SJSA1 (cell line): ENCODE data around the gene MIF. TPM values are rescaled to one million over a fixed set of nuclear protein-coding genes. Genes with fewer than 3 reads are reported as not detected.
"Not testable (repeated sequence)": the region's sequence is repeated elsewhere in the genome, so short reads cannot be mapped to it uniquely, and the experiment has no call there.

ENCODE experiments used
- DNase-seq, 2 experiments: peaks; one replicate each; pipeline ENCODE4 v3.0.0-alpha.2; 2015 to 2020; ENCODE audit warnings: low spot score in 2 of 2, low read depth in 1 of 2
- H3K27ac ChIP-seq: fragments of 250-450 bp; sonication (Bioruptor Pico); 2 replicates; pipeline ENCODE4 v1.5.1; 2020; ENCODE audit warnings: mild to moderate bottlenecking, moderate library complexity
- H3K27me3 ChIP-seq: fragments of 250-450 bp; sonication (Bioruptor Pico); replicated peaks from 2 replicates; pipeline ENCODE4 v1.5.1; 2020; ENCODE audit warnings: mild to moderate bottlenecking, moderate library complexity
- H3K36me3 ChIP-seq: fragments of 250-450 bp; sonication (Bioruptor Pico); 2 replicates; pipeline ENCODE4 v1.5.1; 2020; ENCODE audit warnings: mild to moderate bottlenecking
- H3K4me1 ChIP-seq: fragments of 250-450 bp; sonication (Bioruptor Pico); replicated peaks from 2 replicates; pipeline ENCODE4 v1.6.1; 2021; ENCODE audit warnings: mild to moderate bottlenecking
- H3K4me3 ChIP-seq: fragments of 250-450 bp; sonication (Bioruptor Pico); 2 replicates; pipeline ENCODE4 v1.5.1; 2020; ENCODE audit warnings: mild to moderate bottlenecking
- H3K9me3 ChIP-seq: fragments of 250-450 bp; sonication (Bioruptor Pico); replicated peaks from 2 replicates; pipeline ENCODE4 v1.5.1; 2020; ENCODE audit warnings: mild to moderate bottlenecking
- total RNA-seq: library from RNA; depleted of rRNA; stranded (reverse); fragments of >200 nt; shearing (Covaris generic); gene quantifications from 2 replicates; pipeline ENCODE4 v1.2.3, GENCODE V29; 2014

Gene MIF
- total RNA-seq, 1 experiment from 2014 or later, result 155 TPM

DNA sequence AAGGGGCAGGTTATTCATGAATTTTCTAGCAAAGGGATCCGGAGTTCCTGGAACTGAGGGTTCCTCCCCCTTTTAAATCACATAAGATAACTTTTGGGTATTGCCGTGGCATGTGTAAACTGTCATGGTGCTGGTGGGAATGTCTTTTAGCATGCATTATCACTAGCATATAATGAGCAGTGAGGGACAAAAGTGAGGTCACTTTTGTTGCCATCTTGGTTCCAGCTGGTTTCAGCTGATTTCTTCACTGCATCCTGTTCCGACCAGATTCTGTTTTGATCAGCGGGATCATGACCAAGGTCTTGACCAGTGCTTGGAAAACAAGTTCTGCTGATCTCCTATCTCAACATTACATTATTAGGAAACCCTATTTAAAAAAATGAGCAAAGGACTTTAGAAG, 7.4 kb downstream of the MIF start:
- Histone ChIP-seq H3K27ac (no peak overlapping the region), H3K4me1 (no peaks in the 10 kb centered on the region), H3K9me3 (no peaks in the 10 kb centered on the region; the same call in 1 of the 2 replicates), H3K36me3 (peaks cover 14% of the 10 kb centered on the region), H3K27me3 (no peaks in the 10 kb centered on the region), H3K4me3 (no peak overlapping the region)
- no peak for DNase-seq

DNA sequence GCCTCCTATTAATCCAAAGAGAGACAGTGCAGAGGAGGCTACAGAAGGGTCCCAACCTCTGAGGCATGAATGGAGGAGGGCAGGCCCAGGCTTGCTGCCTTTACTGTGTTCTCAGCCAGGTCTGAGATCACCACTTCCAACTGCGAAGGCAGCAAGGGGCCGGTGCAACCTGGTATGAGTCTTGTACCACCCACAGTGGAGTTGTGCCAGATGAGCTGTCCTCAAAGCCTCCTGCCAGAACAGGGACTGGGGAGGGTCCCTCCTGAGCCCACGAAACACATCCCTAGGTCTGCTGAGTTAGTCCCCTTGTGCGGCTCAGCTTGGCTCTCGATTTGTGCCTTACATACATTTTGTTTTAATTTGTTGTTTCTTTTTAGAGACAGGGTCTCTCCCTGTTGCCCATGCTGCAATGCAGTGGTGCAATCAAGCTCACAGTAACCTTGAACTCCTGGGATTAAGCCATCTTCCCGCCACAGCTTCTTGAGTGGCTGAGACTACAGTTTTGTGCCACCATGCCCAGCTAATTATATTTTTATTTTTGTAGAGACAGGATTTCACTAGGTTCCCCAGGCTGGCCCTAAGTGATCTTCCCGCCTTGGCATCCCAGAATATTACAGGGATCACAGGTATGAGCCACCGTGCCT, 9.3 kb downstream of the MIF start:
- H3K9me3 ChIP-seq, result no peaks in the 10 kb centered on the region; the same call in 1 of the 2 replicates
- DNase-seq, result no peak
- H3K36me3 ChIP-seq, result 0 out of 2 replicates have a peak, but pooled peaks cover 4% of the 10 kb centered on the region
- no peaks in the 10 kb centered on the region for H3K27me3 ChIP-seq
- H3K4me3 ChIP-seq, result no peak overlapping the region
- H3K4me1 ChIP-seq, result no peaks in the 10 kb centered on the region
- H3K27ac ChIP-seq, result no peak overlapping the region

DNA sequence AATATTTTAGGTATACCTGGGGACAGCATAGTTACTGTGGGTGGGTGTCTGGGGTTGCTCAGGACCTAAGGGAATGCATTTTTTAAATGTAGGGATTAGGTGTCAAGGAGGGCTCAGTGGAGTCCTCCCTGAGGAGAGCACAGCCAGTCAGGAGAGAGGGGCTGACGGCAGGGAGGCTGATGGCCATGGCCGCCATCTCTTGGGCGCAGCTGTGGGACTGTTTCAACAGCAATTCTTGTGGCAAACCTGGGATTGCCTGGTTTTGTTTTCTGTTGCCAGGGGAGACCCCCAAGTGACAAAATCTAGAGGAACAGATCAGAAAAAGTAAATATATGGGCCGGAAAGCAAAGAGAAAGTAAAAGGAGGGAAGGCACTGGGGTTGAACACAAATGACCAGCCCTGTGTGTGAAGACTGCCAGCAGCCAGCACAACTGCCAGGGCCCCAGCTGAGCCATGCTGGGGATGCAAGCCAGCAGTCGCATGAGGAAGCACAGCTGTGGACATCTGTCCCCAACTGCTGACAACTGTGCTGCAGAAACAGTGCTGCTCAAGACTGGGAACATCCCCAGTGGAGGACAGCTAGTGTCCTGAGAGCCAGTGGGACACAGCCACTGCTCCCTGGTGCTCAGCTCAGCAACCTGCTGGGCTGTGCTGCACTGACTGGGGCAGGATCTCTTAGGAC, 10.5 kb downstream of the MIF start:
- H3K36me3 ChIP-seq, result 0 out of 2 replicates have a peak, but pooled peaks cover 4% of the 10 kb centered on the region
- H3K4me3 ChIP-seq, result no peak overlapping the region
- DNase-seq, result no peak
- H3K9me3 ChIP-seq, result no peaks in the 10 kb centered on the region; the same call in 1 of the 2 replicates
- no peaks in the 10 kb centered on the region for H3K4me1 ChIP-seq
- no peaks in the 10 kb centered on the region for H3K27me3 ChIP-seq
- no peak overlapping the region for H3K27ac ChIP-seq

- H3K4me3 ChIP-seq, result no peak overlapping the region
- DNase-seq, result no peak
- no peaks in the 10 kb centered on the region for H3K27me3 ChIP-seq
- H3K36me3 ChIP-seq, result no peaks in the 10 kb centered on the region
- H3K27ac ChIP-seq, result no peak overlapping the region
- H3K9me3 ChIP-seq, result no peaks in the 10 kb centered on the region
- no peaks in the 10 kb centered on the region for H3K4me1 ChIP-seq
These were observed 12.5 kb downstream of the MIF start for GRCh38 chr22:23906641-23907040.

DNA sequence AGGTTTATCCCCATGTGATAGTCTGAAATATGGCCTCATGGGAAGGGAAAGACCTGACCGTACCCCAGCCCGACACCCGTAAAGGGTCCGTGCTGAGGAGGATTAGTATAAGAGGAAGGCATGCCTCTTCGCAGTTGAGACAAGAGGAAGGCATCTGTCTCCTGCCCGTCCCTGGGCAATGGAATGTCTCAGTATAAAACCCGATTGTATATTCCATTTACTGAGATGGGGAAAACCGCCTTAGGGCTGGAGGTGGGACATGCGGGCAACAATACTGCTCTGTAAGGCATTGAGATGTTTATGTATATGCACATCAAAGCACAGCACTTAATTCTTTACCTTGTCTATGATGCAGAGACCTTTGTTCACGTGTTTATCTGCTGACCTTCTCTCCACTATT, 13.2 kb downstream of the MIF start:
- not testable (repeated sequence) for H3K9me3 ChIP-seq, H3K27me3 ChIP-seq, DNase-seq, H3K4me1 ChIP-seq, H3K27ac ChIP-seq, H3K36me3 ChIP-seq, H3K4me3 ChIP-seq

DNA sequence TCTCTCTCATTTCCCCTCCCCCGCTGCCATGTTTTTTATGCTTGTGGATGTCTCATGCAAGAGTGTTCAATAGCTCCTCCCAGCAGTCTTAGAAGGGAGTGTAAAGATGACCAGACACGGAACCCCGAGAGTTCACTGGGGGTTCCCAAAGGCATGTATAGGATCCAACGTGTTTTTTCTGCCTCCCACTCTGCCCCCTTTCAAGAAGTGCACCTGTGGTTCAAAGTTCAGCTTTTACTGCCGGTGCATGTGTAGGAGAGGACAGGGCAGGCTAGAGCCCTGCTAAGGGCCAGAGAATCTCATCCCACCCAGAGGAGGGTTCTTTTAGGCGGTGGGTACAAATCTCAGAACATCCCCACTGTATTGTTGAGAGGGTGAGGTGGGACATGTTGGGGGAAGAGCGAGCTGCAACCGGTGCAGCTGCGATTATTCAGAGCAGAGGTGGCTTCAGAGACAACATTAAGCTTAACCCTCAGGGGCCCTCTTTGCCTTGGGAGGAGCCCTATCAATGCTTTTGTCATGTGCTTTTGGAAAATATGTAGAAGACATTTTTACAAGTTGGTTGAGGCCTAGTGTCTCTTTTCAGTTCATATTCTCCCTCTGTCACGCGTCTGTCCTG, 14.5 kb downstream of the MIF start:
- Histone ChIP-seq H3K27ac (no peak overlapping the region), H3K27me3 (no peaks in the 10 kb centered on the region), H3K9me3 (no peaks in the 10 kb centered on the region), H3K4me3 (no peak overlapping the region), H3K36me3 (no peaks in the 10 kb centered on the region), H3K4me1 (peaks cover 8% of the 10 kb centered on the region)
- no peak for DNase-seq

DNA sequence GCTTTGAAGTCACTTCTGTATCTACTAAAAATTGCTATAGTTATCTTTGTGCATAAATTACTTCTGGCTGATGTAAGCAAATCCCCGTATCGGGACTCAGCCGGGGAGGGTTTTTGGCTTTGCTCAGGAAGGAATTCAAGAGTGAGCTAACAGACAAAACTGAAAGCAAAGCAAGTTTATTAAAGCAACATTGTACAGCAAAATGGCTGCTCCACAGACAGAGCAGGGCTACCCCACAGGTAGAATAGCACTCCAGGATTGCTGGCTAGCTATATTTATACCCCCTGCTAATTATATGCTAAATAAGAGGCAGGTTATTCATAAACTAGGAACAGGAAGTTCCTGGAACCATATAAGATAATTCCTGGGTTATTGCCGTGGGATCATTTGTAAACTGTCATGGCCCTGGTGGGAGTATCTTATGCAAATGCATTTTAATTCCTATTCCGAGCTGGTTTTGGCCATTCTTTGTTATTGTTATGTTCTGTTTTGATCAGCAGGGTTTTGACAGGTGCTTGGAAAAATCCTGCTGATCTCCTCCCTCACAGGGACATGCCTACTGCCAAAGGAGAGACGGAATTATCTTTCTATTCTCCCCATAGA, 15.2 kb downstream of the MIF start:
- DNase-seq, result no peak
- H3K27ac ChIP-seq, result no peak overlapping the region
- H3K9me3 ChIP-seq, result no peaks in the 10 kb centered on the region
- peaks cover 12% of the 10 kb centered on the region for H3K4me1 ChIP-seq
- H3K4me3 ChIP-seq, result no peak overlapping the region
- H3K27me3 ChIP-seq, result no peaks in the 10 kb centered on the region
- H3K36me3 ChIP-seq, result no peaks in the 10 kb centered on the region

DNA sequence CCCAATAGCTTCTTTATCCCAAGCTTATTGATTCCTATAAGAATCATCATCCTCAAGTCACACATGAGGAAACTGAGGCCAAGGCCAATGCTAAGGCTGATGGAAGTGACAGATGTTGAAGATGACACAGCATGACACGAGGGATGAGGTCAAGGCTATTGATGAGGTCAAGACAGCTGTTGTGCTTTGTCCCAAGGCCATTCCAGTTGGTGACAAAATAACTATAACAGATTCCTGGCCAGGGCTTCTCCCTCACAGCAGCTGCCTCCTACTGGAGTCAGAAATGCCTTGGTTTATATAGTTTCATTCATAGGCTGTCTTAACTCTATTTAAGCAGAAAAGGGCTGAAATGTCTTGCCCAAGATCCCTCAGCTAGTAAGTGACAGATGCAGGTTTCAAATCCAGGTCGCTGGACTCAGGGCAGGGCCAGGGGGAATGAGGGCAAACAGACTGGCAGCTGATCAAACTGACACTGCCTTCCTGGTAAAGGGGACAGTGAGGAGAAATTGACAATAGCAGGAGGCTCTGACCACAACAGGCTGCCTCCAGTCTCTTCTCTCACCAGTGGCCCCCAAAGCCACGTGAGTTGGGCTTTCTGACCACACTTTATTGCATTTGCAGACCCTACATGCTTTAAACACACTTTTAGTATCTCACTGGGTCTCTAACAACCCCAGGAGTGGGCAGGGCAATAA, 16.5 kb downstream of the MIF start:
- no peaks in the 10 kb centered on the region for H3K9me3 ChIP-seq
- no peak for DNase-seq
- H3K4me3 ChIP-seq, result no peak overlapping the region
- H3K4me1 ChIP-seq, result peaks cover 12% of the 10 kb centered on the region
- no peaks in the 10 kb centered on the region for H3K27me3 ChIP-seq
- H3K36me3 ChIP-seq, result no peaks in the 10 kb centered on the region
- no peak overlapping the region for H3K27ac ChIP-seq

GRCh38 chr22:23911318-23911980, 17.3 kb downstream of the MIF start:
- no peaks in the 10 kb centered on the region for H3K9me3 ChIP-seq
- no peak overlapping the region for H3K27ac ChIP-seq
- no peaks in the 10 kb centered on the region for H3K27me3 ChIP-seq
- H3K4me3 ChIP-seq, result no peak overlapping the region
- no peaks in the 10 kb centered on the region for H3K36me3 ChIP-seq
- DNase-seq, result no peak
- peaks cover 12% of the 10 kb centered on the region for H3K4me1 ChIP-seq

DNA sequence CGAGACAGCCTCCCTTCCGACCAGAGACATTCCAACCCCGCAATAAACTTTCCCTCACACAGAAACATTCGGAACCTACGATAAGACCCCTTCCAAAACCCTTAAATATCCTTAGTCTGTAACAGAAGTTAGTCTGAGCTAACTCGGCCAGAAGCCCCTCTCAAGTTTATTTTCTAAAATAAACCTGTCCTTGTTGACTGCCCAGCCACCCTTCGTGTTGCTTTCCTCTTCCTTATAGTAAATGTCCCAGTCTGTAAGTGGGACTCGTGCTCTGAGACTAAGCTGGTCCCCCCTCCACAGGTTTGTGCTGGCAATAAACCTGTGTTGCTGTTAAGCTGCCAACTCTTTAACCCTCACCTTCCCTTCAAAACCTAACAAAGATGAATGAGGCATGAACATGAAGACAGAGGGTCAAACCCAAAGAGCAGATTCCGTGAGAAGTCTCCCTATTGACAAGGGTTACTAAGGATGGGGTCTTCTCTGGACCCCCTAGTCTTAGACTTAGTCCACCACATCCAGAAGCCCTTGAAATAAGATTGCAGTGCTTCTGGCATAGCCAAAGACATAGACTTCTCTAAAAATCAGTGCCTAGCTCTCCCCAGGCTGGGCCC, 18.2 kb downstream of the MIF start:
- no peak for DNase-seq
- H3K9me3 ChIP-seq, result no peaks in the 10 kb centered on the region
- peaks cover 12% of the 10 kb centered on the region for H3K4me1 ChIP-seq
- no peaks in the 10 kb centered on the region for H3K36me3 ChIP-seq
- H3K27ac ChIP-seq, result no peak overlapping the region
- H3K27me3 ChIP-seq, result no peaks in the 10 kb centered on the region
- H3K4me3 ChIP-seq, result no peak overlapping the region

DNA sequence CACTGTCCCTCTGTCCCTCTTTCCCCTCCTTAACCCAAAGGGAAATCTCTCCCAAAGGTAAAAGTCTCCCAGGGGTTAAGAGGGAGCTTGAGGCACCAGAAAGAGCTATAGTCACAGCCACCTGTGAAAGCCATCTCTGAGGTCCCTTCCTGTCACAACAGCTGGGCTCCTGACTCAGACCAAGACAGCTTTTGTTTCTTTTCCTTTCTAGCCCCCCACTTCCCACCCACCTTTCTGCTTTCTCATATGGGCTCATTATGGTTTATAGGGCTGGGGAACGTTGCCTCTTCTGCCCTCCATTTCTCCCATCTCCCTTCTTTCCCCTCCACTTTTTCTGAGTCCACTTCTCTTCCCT, 19.1 kb downstream of the MIF start:
- Histone ChIP-seq H3K9me3 (no peaks in the 10 kb centered on the region), H3K36me3 (no peaks in the 10 kb centered on the region), H3K4me1 (peaks cover 12% of the 10 kb centered on the region), H3K4me3 (peak overlapping the region; percentile 38), H3K27ac (peak overlapping the region; percentile 66), H3K27me3 (no peaks in the 10 kb centered on the region)
- peak in 1 of 2 experiments; percentile 19 for DNase-seq

DNA sequence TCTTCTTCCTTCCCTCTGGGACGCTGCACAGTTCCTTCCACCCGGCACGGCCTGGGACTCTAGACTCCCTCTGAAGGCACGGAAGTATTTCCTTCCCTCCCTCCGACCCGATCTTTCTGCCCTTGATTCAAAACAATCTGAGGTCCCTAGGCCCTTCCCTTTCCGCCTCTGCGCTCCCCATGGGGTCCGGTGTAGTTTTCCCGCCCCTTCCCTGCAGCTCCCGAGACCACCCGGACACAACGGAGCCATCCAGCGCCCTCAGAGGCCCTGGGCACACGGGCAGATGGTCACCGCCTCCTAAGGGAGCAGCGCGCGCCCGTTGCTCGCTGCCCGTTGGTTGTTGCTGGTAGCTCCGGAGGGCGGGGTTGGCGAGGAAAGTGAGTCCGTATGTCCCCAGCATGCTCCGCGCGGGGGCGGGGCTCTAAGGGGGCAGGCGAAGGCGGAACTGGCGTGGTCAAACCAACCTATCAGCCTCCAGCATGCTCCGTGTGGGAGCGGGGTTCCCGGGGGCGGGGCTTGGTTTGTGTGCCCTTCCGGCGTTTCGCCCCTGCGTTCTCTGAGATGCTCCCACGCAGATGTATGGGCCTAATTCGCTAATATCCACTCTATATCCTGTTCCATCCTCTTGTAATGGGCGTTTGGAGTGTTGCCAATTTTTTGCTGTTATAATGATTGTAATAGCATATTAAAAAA, 19.6 kb downstream of the MIF start:
- H3K9me3 ChIP-seq, result no peaks in the 10 kb centered on the region
- H3K27me3 ChIP-seq, result no peaks in the 10 kb centered on the region
- H3K36me3 ChIP-seq, result no peaks in the 10 kb centered on the region
- H3K4me3 ChIP-seq, result peak overlapping the region; percentile 38
- peaks cover 12% of the 10 kb centered on the region for H3K4me1 ChIP-seq
- peak overlapping the region; percentile 66 for H3K27ac ChIP-seq
- peak; percentile 97 to 100 for DNase-seq
